Measurements from ENCODE around the gene FUZ. TPM values are rescaled to one million over a fixed set of nuclear protein-coding genes. Genes with fewer than 3 reads are reported as not detected.
A peak's percentile ranks its signal among the peaks of the same experiment; 100 is the strongest.

FUZ gene
- total RNA-seq, 1 donor = 4.6 TPM

- Histone ChIP-seq H3K9me3 (ENCODE audit: low read depth, low read length) (no peaks in the 10 kb centered on the region), H3K27me3 (ENCODE audit: insufficient read depth, low read length) (peaks cover 4% of the 10 kb centered on the region), H3K4me3 (ENCODE audit: low read length) (no peak overlapping the region), H3K4me1 (ENCODE audit: insufficient read depth, low read length) (peaks cover 17% of the 10 kb centered on the region)
These were observed 42.2 kb upstream of the FUZ start for GRCh38 chr19:49855277-49855675.

GRCh38 chr19:49854378-49855263 lies 41.5 kb upstream of the FUZ start:
- Histone ChIP-seq H3K4me1 (ENCODE audit: insufficient read depth, low read length) (peaks cover 21% of the 10 kb centered on the region), H3K4me3 (ENCODE audit: low read length) (no peak overlapping the region), H3K27me3 (ENCODE audit: insufficient read depth, low read length) (peaks cover 4% of the 10 kb centered on the region), H3K9me3 (ENCODE audit: low read depth, low read length) (no peaks in the 10 kb centered on the region)

- H3K4me3 ChIP-seq (ENCODE audit: low read length) = no peak overlapping the region
- peaks cover 4% of the 10 kb centered on the region for H3K27me3 ChIP-seq (ENCODE audit: insufficient read depth, low read length)
- H3K4me1 ChIP-seq (ENCODE audit: insufficient read depth, low read length) = peaks cover 28% of the 10 kb centered on the region
- no peaks in the 10 kb centered on the region for H3K9me3 ChIP-seq (ENCODE audit: low read depth, low read length)
These were observed 40.8 kb upstream of the FUZ start for GRCh38 chr19:49853852-49854377.

GRCh38 chr19:49852631-49853126 lies 39.6 kb upstream of the FUZ start:
- no peak overlapping the region for H3K4me3 ChIP-seq (ENCODE audit: low read length)
- H3K4me1 ChIP-seq (ENCODE audit: insufficient read depth, low read length) = peaks cover 40% of the 10 kb centered on the region
- H3K9me3 ChIP-seq (ENCODE audit: low read depth, low read length) = no peaks in the 10 kb centered on the region
- H3K27me3 ChIP-seq (ENCODE audit: insufficient read depth, low read length) = peaks cover 4% of the 10 kb centered on the region

- peaks cover 41% of the 10 kb centered on the region for H3K4me1 ChIP-seq (ENCODE audit: insufficient read depth, low read length)
- H3K4me3 ChIP-seq (ENCODE audit: low read length) = peak overlapping the region; percentile 90
- peaks cover 4% of the 10 kb centered on the region for H3K27me3 ChIP-seq (ENCODE audit: insufficient read depth, low read length)
- H3K9me3 ChIP-seq (ENCODE audit: low read depth, low read length) = no peaks in the 10 kb centered on the region
These were observed 38.6 kb upstream of the FUZ start for GRCh38 chr19:49851456-49852259.

GRCh38 chr19:49850487-49851342 lies 37.6 kb upstream of the FUZ start, which contains the start of gene PTOV1:
Gene PTOV1 (plus strand): TSS chr19:49851159.
- Histone ChIP-seq H3K4me1 (ENCODE audit: insufficient read depth, low read length) (peaks cover 44% of the 10 kb centered on the region), H3K4me3 (ENCODE audit: low read length) (peak within 1 kb of the TSS; percentile 90)

GRCh38 chr19:49850221-49850486 lies 37.1 kb upstream of the FUZ start:
- peak overlapping the region; percentile 90 for H3K4me3 ChIP-seq (ENCODE audit: low read length)
- no peaks in the 10 kb centered on the region for H3K9me3 ChIP-seq (ENCODE audit: low read depth, low read length)
- peaks cover 49% of the 10 kb centered on the region for H3K4me1 ChIP-seq (ENCODE audit: insufficient read depth, low read length)
- peaks cover 4% of the 10 kb centered on the region for H3K27me3 ChIP-seq (ENCODE audit: insufficient read depth, low read length)

More at GRCh38 chr19:49850487-49851342, 37.6 kb upstream of the FUZ start, which contains the start of gene PTOV1:
- peaks cover 4% of the 10 kb centered on the region for H3K27me3 ChIP-seq (ENCODE audit: insufficient read depth, low read length)
- no peaks in the 10 kb centered on the region for H3K9me3 ChIP-seq (ENCODE audit: low read depth, low read length)

- Histone ChIP-seq H3K9me3 (ENCODE audit: low read depth, low read length) (no peaks in the 10 kb centered on the region), H3K4me3 (ENCODE audit: low read length) (no peak overlapping the region), H3K27me3 (ENCODE audit: insufficient read depth, low read length) (peaks cover 4% of the 10 kb centered on the region), H3K4me1 (ENCODE audit: insufficient read depth, low read length) (peaks cover 55% of the 10 kb centered on the region)
These were observed 36.5 kb upstream of the FUZ start for GRCh38 chr19:49849433-49850220.

GRCh38 chr19:49848938-49849337 lies 35.8 kb upstream of the FUZ start:
- Histone ChIP-seq H3K4me1 (ENCODE audit: insufficient read depth, low read length) (peaks cover 62% of the 10 kb centered on the region), H3K27me3 (ENCODE audit: insufficient read depth, low read length) (peaks cover 4% of the 10 kb centered on the region), H3K9me3 (ENCODE audit: low read depth, low read length) (no peaks in the 10 kb centered on the region), H3K4me3 (ENCODE audit: low read length) (no peak overlapping the region)

- no peaks in the 10 kb centered on the region for H3K9me3 ChIP-seq (ENCODE audit: low read depth, low read length)
- peaks cover 69% of the 10 kb centered on the region for H3K4me1 ChIP-seq (ENCODE audit: insufficient read depth, low read length)
- H3K27me3 ChIP-seq (ENCODE audit: insufficient read depth, low read length) = peaks cover 4% of the 10 kb centered on the region
- H3K4me3 ChIP-seq (ENCODE audit: low read length) = no peak overlapping the region
These were observed 34.9 kb upstream of the FUZ start for GRCh38 chr19:49847731-49848696.

GRCh38 chr19:49846408-49846807 lies 33.3 kb upstream of the FUZ start:
- Histone ChIP-seq H3K4me3 (ENCODE audit: low read length) (no peak overlapping the region), H3K9me3 (ENCODE audit: low read depth, low read length) (no peaks in the 10 kb centered on the region), H3K4me1 (ENCODE audit: insufficient read depth, low read length) (peaks cover 56% of the 10 kb centered on the region), H3K27me3 (ENCODE audit: insufficient read depth, low read length) (no peaks in the 10 kb centered on the region)

- H3K9me3 ChIP-seq (ENCODE audit: low read depth, low read length) = no peaks in the 10 kb centered on the region
- no peak overlapping the region for H3K4me3 ChIP-seq (ENCODE audit: low read length)
- peaks cover 55% of the 10 kb centered on the region for H3K4me1 ChIP-seq (ENCODE audit: insufficient read depth, low read length)
- H3K27me3 ChIP-seq (ENCODE audit: insufficient read depth, low read length) = no peaks in the 10 kb centered on the region
These were observed 32.3 kb upstream of the FUZ start for GRCh38 chr19:49845414-49845813.
